Activated T-cell treated with anti-CD3 and anti-CD28 coated beads for 1 hour (primary cell): ENCODE results near the gene EPN2.
"Not testable (repeated sequence)": the region's sequence is repeated elsewhere in the genome, so short reads cannot be mapped to it uniquely, and the experiment has no call there.

ENCODE experiments used
- DNase-seq: peaks from one replicate; pipeline ENCODE4 v3.0.0-alpha.2; 2020; ENCODE audit warnings: low read depth

The EPN2 gene

GRCh38 chr17:19268611-19269010 is 31.4 kb downstream of the EPN2 start:
- DNase-seq: no peak

DNA sequence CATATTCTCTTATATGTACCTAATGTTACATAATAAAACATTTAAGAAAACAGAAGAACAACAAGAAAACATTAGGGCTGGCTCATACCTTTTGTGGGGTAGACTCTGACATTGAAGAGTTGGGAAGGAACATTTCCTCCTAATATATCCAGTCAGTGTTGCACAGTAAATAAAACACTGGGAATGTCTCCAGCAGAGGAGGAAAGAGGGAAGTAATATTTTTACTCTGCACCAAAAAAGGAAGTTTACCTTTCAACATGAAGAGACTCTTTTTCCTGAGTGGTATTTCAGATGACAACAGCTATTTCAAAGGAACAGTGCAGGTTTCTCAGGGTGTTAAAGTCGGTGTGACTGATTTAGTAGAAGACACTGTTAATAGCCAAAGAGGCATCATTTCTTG is 31.9 kb downstream of the EPN2 start:
- DNase-seq: no peak

DNA sequence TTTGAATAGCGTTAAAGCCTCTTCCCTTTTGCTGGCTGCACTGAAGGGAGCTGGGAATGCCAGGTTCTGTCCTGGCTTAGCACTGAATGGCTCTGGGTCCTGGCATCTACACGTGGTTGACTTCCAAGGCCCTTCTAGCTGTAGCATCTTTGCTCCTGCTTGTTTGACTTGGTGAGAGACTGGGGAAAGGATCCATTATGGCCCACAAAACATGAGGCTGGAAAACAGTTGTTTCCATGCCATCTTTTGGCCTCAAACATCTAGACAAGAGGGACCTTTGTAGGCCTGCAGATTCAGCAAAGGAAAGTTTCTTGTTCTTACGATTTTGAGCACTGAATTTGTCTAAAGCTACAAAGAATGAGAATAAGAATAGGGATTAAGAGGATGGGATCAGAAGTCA is 32.5 kb downstream of the EPN2 start:
- no peak for DNase-seq

GRCh38 chr17:19270347-19270703 is 33.2 kb downstream of the EPN2 start:
- DNase-seq: no peak

DNA sequence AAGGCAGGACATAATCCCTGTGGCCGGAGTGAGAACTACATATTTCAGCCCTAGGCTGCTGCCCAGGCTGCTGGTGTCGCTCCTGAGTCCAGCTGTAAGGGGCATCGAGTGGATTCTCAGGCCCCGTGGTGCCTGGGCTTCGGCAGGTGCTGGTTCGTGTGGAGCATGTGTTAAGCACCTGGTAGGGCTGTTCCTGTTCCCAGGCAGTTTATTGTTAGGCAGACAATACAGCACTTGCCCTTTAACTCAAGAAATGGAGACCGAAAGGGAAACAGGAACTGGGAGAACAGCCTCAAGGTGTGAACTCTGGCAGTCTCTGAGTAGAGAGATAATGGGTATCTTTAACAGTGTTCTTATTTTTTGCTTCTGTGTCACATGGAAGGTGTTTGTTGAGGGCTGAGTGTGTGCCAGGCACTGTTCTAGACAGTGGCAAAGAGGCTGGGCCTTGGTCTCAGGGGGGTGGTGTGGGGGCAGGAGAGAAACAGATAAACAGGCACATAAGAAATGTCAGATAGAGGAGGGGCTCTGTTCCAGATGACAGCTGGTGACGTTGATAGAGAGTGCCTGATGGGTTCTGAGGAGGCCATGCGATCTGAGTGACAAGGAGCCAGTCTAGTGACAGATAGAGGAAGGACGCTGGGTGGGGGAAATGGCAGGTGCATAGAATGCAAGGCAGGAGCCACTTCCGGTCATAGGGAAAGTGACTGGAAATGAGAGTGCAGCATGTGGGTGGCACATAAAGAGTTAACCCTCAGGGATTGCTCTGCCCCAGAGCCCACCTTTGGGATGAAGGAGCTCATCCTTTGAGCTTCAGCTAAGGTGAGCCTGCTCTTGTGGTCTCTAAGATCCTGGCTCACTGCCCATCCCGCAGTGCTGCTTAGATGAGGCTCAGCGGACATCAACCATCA is 33.8 kb downstream of the EPN2 start:
- no peak for DNase-seq

- no peak for DNase-seq
These were observed 34.7 kb downstream of the EPN2 start for GRCh38 chr17:19271780-19272357.

- no peak for DNase-seq
These were observed 36.6 kb downstream of the EPN2 start for GRCh38 chr17:19273731-19274130.

- no peak for DNase-seq
These were observed 37.7 kb downstream of the EPN2 start for GRCh38 chr17:19274893-19275292.

GRCh38 chr17:19275457-19276127 is 38.4 kb downstream of the EPN2 start:
- no peak for DNase-seq

- DNase-seq: not testable (repeated sequence)
These were observed 41.1 kb downstream of the EPN2 start for GRCh38 chr17:19278284-19278683.

DNA sequence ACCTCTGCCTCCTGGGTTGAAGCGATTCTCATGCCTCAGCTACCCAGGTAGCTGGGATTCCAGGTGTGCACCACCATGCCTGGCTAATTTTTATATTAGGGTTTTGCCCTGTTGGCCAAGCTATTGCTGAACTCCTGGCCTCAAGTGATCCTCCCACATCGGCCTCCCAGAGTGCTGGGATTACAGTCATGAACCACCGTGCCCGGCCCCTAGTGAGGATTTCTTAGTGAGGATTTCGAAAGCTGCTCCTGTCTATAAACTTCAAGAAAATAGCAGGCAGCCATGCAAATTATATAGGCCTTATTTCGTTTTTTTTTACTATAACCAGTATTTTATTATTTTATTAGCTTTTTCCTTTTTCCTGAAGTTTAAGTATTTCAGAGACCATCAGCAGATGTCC is 41.6 kb downstream of the EPN2 start:
- DNase-seq: no peak

GRCh38 chr17:19281161-19281560 is 44.0 kb downstream of the EPN2 start:
- DNase-seq: no peak

- no peak for DNase-seq
These were observed 47.1 kb downstream of the EPN2 start for GRCh38 chr17:19284005-19284959.

DNA sequence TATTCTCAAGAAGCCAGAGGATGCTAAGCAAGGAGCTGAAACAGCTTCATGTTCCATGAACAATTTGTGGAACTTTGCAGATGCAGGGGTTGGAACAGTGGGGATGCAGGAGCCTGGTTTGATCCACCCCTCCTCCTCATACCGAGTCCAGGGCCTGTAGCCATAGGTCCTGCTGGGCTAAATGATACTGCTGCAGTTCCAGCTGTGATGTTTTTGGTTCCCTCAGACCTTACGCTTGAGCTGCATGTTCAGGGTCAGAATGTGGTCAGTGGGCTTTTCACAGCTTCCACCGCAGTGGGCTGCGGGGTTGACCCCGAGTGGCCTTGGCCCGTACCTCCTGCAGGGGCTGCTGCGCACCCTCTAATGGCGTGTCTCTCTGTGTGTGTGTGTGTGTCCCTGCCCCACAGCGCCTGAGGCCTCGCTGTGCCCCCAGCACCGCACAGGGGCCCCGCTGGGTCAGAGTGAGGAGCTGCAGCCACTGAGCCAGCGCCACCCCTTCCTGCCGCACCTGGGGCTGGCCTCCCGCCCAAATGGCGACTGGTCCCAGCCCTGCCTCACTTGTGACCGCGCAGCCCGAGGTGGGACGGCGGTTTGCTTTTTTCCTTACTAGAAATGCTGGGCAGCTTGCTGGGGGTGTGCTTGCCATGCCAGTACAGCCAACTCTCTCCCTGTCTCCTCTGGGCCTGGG is 48.2 kb downstream of the EPN2 start:
- no peak for DNase-seq

- no peak for DNase-seq
These were observed 49.7 kb downstream of the EPN2 start for GRCh38 chr17:19286751-19287341.

- DNase-seq: no peak
These were observed 50.5 kb downstream of the EPN2 start for GRCh38 chr17:19287651-19288050.

GRCh38 chr17:19288453-19288852 is 51.3 kb downstream of the EPN2 start:
- DNase-seq: no peak

DNA sequence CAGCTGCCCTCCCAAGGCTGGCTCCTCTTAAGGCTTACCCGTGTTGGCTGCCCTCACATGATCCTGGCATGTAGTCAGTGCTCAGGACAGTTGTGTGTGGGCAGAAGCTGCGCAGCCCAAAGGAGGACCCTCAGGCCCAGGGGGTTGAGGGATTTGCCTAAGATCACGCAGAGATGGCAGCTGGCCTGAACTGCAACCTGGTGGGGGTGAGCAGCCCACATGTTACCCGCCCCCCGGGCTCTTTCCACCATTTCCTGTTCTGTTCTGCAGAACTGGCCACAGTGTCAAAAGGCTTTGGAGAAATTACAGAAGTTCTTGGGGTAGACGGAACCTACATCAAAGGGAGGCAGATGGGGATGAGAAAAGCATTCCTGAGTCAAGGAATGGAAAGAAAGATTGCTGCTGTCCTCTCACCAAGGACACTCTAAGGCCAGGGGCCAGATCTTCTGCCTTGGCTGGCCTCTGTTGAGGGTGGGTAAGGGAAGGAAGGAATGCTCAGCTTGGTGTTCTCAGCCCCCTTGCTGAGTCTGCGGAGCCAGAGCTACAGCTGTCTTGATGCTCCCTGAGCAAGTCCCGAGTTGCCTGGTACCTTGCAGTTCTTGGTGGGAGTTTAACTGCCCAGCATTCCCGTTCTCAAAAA is 53.0 kb downstream of the EPN2 start:
- DNase-seq: no peak

DNA sequence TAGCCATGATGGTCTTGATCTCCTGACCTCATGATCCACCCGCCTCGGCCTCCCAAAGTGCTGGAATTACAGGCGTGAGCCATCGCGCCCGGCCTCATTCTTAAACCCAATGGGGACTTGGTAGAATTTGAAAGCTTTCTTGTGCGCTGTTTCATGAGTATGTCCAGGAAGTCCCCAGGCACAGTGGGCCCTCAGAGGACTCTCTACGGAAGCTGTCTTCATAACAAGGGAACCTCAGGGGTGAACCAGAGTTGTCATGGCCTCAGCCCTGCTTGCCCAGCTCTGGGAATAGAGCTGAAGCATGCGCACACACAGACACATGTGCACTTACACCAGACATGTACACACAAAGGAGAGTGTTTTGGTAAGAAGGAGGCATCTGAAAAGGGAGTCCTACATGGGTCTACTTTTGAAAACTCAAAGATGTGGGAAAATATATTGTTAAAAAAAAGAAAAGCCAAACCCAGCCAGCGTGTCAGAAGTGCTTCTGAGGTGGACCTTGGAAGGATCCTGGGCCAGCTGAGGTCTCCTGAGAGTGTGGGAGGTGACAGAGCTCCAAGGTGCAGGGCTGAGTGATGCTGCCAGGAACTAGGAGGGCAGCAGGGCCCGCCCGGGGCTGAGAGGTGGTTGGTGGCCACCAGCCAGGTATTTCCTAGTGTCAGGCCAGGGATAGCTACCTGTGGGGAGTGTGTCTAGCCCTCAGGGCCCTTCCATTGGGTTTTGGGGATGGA is 54.6 kb downstream of the EPN2 start:
- no peak for DNase-seq

DNA sequence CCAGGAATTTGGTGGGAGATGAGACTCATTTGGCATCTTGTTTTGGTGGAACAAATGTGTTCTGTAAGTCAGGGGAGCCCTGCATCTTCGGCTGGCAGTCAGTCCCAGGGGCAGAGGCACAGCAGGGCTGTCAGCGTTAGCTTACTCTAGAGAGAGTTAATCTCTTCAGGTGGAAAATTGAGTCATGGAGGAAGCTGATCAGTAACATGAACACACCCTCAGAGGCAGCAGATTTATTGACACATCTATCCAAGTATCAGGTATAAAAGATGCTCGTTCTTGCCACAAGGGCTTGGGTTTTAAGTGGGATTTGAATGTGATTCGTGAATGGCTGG is 55.2 kb downstream of the EPN2 start:
- DNase-seq: no peak
